ENCODE measurements around the gene FOXP1. TPM values are rescaled to one million over a fixed set of nuclear protein-coding genes. Genes with fewer than 3 reads are reported as not detected.

The FOXP1 gene
- total RNA-seq, 1 donor = 195 TPM

DNA sequence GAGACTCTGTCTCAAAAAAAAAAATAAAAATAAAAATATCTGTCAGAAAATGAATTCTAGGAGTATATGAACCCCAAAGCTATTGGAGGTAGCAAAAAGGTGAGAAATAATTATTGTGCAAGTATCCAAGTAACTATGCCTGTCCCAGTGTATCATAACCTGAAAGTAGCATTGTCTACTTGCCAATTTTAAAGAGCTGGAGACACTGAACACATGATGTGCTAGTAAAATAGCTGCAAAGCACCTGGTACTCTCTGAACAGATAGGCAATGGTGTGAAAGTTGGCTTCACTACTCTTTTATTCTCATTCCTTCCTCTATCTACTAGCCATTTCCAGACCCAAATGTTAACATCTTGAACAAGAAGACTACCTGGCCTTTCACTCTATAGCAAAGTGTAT lies 208.9 kb downstream of the FOXP1 start:
- H3K79me2 ChIP-seq (ENCODE audit: insufficient read depth, low read length) = peaks cover 64% of the 10 kb centered on the region
- no peak overlapping the region for H2AFZ ChIP-seq (ENCODE audit: low read length)
- H3K4me3 ChIP-seq (ENCODE audit: insufficient read depth, low read length) = no peak overlapping the region
- no peaks in the 10 kb centered on the region for H3K27me3 ChIP-seq (ENCODE audit: insufficient read depth, low read length)
- no peaks in the 10 kb centered on the region for H3K36me3 ChIP-seq (ENCODE audit: insufficient read depth, low read length)
- no peak for DNase-seq (ENCODE audit: insufficient read length, low spot score, missing footprints)
- no peak overlapping the region for H3K4me2 ChIP-seq (ENCODE audit: insufficient read depth, low read length)
- peaks cover 13% of the 10 kb centered on the region for H3K4me1 ChIP-seq (ENCODE audit: insufficient read depth, low read length)
- TF ChIP-seq, protein P1, sequence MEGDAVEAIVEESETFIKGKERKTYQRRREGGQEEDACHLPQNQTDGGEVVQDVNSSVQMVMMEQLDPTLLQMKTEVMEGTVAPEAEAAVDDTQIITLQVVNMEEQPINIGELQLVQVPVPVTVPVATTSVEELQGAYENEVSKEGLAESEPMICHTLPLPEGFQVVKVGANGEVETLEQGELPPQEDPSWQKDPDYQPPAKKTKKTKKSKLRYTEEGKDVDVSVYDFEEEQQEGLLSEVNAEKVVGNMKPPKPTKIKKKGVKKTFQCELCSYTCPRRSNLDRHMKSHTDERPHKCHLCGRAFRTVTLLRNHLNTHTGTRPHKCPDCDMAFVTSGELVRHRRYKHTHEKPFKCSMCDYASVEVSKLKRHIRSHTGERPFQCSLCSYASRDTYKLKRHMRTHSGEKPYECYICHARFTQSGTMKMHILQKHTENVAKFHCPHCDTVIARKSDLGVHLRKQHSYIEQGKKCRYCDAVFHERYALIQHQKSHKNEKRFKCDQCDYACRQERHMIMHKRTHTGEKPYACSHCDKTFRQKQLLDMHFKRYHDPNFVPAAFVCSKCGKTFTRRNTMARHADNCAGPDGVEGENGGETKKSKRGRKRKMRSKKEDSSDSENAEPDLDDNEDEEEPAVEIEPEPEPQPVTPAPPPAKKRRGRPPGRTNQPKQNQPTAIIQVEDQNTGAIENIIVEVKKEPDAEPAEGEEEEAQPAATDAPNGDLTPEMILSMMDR (IDR thresholded peaks at IDR 0.05; ENCODE audit: extremely low read depth, low read depth, low read length) = no peak
- H4K20me1 ChIP-seq (ENCODE audit: insufficient read depth, low read length) = peaks cover 6% of the 10 kb centered on the region
- no peak overlapping the region for H3K27ac ChIP-seq (ENCODE audit: low read depth, low read length)
- no peaks in the 10 kb centered on the region for H3K9me3 ChIP-seq (ENCODE audit: low read depth, low read length)

DNA sequence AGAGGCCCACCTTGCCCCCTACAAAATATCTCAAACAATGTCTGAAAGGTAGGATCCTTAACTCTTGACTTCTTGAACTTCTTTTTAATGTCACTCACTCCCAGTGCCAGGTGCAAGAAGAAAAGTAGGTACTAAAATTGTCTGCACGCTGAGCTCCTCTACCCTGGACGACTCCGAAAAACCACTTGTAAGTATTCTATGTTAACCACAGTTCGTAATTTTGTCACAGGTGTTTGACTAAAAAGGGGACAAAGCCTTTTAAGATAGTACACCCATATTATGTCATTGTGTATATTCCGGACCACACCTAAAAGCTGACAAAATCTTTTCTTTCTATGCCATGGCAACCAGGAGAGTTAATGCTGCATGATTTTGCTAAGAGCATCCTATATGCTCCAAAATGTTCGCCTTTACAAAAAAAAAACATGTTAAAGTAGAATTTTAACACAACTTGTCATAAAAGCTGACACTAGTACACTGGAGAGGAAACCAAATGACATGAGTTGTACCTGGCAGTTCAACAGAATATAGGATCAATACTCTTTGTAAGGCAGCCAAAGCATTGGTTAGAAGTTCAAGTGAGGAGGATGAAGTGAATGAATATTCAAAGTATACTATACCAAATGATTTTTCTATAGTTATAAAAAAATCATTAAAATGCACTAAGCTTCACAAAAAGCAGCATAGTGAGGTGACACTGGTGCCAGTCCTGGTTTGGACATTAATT lies 210.5 kb downstream of the FOXP1 start:
- H3K4me1 ChIP-seq (ENCODE audit: insufficient read depth, low read length) = peaks cover 13% of the 10 kb centered on the region

DNA sequence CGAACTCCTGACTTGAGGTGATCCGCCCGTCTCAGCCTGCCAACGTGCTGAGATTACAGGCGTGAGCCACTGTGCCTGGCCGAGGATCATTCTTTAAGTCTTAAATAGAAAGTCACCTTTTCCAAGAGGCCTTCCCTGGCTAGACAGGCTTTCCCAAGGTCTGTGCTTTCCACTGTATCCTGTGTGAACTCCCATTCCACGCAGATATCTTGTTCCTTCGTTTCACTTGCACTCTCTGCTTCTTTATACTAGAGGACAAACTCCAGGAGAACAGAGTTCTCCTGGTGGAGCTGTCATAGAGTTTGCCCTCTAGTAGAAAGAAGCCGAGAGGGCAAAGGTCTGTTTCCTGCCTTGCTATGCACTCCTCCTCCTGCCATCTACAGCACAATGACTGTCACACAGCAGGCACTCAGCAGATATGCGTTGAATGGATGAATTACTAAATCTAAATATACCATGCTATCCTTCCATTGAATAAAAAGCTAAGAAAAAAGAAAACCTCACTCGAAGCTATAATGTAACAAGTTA lies 211.2 kb downstream of the FOXP1 start:
- no peak overlapping the region for H3K4me2 ChIP-seq (ENCODE audit: insufficient read depth, low read length)
- TF ChIP-seq, protein P1 (IDR thresholded peaks at IDR 0.05; ENCODE audit: extremely low read depth, low read depth, low read length) = no peak
- H3K4me1 ChIP-seq (ENCODE audit: insufficient read depth, low read length) = peaks cover 13% of the 10 kb centered on the region
- no peak overlapping the region for H2AFZ ChIP-seq (ENCODE audit: low read length)
- H3K4me3 ChIP-seq (ENCODE audit: insufficient read depth, low read length) = no peak overlapping the region
- peaks cover 7% of the 10 kb centered on the region for H4K20me1 ChIP-seq (ENCODE audit: insufficient read depth, low read length)
- no peaks in the 10 kb centered on the region for H3K36me3 ChIP-seq (ENCODE audit: insufficient read depth, low read length)
- no peaks in the 10 kb centered on the region for H3K9me3 ChIP-seq (ENCODE audit: low read depth, low read length)
- peaks cover 71% of the 10 kb centered on the region for H3K79me2 ChIP-seq (ENCODE audit: insufficient read depth, low read length)
- H3K27me3 ChIP-seq (ENCODE audit: insufficient read depth, low read length) = no peaks in the 10 kb centered on the region
- no peak overlapping the region for H3K27ac ChIP-seq (ENCODE audit: low read depth, low read length)
- DNase-seq (ENCODE audit: insufficient read length, low spot score, missing footprints) = no peak

More for the DNA sequence above, 210.5 kb downstream of the FOXP1 start:
- Histone ChIP-seq H3K4me3 (ENCODE audit: insufficient read depth, low read length) (no peak overlapping the region), H4K20me1 (ENCODE audit: insufficient read depth, low read length) (peaks cover 6% of the 10 kb centered on the region), H3K27ac (ENCODE audit: low read depth, low read length) (no peak overlapping the region), H3K79me2 (ENCODE audit: insufficient read depth, low read length) (peaks cover 66% of the 10 kb centered on the region), H2AFZ (ENCODE audit: low read length) (no peak overlapping the region), H3K9me3 (ENCODE audit: low read depth, low read length) (no peaks in the 10 kb centered on the region), H3K4me2 (ENCODE audit: insufficient read depth, low read length) (no peak overlapping the region), H3K36me3 (ENCODE audit: insufficient read depth, low read length) (no peaks in the 10 kb centered on the region), H3K27me3 (ENCODE audit: insufficient read depth, low read length) (no peaks in the 10 kb centered on the region)
- TF ChIP-seq, protein P1 (IDR thresholded peaks at IDR 0.05; ENCODE audit: extremely low read depth, low read depth, low read length) = no peak
- DNase-seq (ENCODE audit: insufficient read length, low spot score, missing footprints) = no peak

DNA sequence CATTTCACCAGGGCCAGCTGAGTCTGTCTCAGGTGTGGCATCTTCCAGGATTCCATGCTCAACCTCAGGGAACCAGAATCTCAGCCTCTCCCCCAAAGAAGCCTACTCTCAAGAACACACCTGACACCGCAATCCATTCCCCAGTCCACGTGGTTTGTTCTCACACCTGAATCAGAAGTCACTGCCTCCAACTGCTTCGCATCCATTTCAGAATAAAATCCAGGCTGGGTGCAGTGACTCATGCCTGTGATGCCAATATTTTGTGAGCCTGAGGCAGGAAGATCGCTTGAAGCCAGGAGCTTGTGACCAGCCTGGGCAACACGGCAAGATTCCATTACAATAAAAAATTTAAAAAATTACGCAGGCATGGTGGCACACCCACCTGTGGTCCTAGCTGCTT lies 212.2 kb downstream of the FOXP1 start:
- Histone ChIP-seq H3K27ac (ENCODE audit: low read depth, low read length) (no peak overlapping the region), H3K4me2 (ENCODE audit: insufficient read depth, low read length) (no peak overlapping the region), H3K4me3 (ENCODE audit: insufficient read depth, low read length) (no peak overlapping the region), H4K20me1 (ENCODE audit: insufficient read depth, low read length) (peaks cover 11% of the 10 kb centered on the region), H3K4me1 (ENCODE audit: insufficient read depth, low read length) (peaks cover 13% of the 10 kb centered on the region), H2AFZ (ENCODE audit: low read length) (no peak overlapping the region), H3K9me3 (ENCODE audit: low read depth, low read length) (no peaks in the 10 kb centered on the region), H3K79me2 (ENCODE audit: insufficient read depth, low read length) (peaks cover 74% of the 10 kb centered on the region), H3K27me3 (ENCODE audit: insufficient read depth, low read length) (no peaks in the 10 kb centered on the region), H3K36me3 (ENCODE audit: insufficient read depth, low read length) (no peaks in the 10 kb centered on the region)
- TF ChIP-seq, protein P1 (IDR thresholded peaks at IDR 0.05; ENCODE audit: extremely low read depth, low read depth, low read length) = no peak
- DNase-seq (ENCODE audit: insufficient read length, low spot score, missing footprints) = no peak
